ENCODE measurements around the gene R3HDM4.

DNA sequence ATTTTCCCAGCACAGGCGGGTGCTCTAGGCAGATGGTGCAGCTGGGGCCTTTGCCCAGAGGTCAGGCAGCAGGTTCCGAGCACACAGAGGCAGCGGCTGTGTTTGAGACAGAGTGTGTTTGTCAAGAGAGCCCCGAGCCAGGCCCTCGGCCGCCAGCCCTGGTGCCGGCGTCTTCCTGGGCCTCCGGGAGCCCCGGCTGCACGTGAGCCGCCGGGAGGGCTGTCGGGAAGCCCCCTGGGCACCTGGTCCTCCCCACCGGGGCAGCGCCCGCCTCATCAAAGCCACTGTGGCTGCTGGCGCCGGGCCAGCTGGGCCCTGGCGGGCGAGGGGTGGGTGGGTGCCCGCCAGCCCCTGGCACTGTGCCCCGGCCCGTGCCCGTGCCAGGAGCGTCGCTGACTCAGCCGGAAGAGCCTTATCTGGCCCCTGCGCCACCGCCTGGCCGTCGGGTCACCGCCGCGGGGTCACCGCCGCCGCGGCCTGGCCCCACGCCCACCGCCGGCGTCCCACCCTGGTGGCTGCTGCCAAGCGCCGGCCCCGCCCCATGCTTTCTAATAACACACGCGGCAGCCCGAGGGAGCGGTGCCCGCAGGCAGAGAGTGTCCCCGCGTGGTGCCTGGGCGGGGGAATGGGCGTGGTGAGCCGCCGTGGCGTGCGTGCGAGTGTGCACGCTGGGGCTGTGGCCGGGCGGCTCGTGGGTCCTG, 27.7 kb upstream of the R3HDM4 start:
- TF ChIP-seq POLR2A (IDR thresholded peaks at IDR 0.05; ENCODE audit: low read depth, low read length) = no peak
- peak; percentile 90 for TF ChIP-seq POLR2AphosphoS5 (IDR thresholded peaks at IDR 0.05; ENCODE audit: insufficient read depth, low read depth, low read length)
- TF ChIP-seq, protein P1, sequence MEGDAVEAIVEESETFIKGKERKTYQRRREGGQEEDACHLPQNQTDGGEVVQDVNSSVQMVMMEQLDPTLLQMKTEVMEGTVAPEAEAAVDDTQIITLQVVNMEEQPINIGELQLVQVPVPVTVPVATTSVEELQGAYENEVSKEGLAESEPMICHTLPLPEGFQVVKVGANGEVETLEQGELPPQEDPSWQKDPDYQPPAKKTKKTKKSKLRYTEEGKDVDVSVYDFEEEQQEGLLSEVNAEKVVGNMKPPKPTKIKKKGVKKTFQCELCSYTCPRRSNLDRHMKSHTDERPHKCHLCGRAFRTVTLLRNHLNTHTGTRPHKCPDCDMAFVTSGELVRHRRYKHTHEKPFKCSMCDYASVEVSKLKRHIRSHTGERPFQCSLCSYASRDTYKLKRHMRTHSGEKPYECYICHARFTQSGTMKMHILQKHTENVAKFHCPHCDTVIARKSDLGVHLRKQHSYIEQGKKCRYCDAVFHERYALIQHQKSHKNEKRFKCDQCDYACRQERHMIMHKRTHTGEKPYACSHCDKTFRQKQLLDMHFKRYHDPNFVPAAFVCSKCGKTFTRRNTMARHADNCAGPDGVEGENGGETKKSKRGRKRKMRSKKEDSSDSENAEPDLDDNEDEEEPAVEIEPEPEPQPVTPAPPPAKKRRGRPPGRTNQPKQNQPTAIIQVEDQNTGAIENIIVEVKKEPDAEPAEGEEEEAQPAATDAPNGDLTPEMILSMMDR (IDR thresholded peaks at IDR 0.05; ENCODE audit: extremely low read depth in 1 of 2, insufficient read depth in 1 of 2, low read depth in 1 of 2, low read length in 2 of 2) = no peak
- TF ChIP-seq, protein P2, sequence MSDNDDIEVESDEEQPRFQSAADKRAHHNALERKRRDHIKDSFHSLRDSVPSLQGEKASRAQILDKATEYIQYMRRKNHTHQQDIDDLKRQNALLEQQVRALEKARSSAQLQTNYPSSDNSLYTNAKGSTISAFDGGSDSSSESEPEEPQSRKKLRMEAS (IDR thresholded peaks at IDR 0.05; ENCODE audit: insufficient read depth, insufficient read length) = no peak
- no peak for TF ChIP-seq JUN (IDR thresholded peaks at IDR 0.05; ENCODE audit: borderline replicate concordance, insufficient read depth, insufficient read length, low read depth)
- TF ChIP-seq EZH2 (IDR thresholded peaks at IDR 0.05; ENCODE audit: borderline replicate concordance, low read depth, low read length, severe bottlenecking) = no peak
- peak; percentile 69 for TF ChIP-seq FOS (IDR thresholded peaks at IDR 0.05; ENCODE audit: borderline replicate concordance, insufficient read depth, low read length)
- peak; percentile 57 for TF ChIP-seq GATA2 (IDR thresholded peaks at IDR 0.05; ENCODE audit: insufficient read depth, insufficient read length, low read depth, low read length)

All from endothelial cell of umbilical vein (primary cell).